ENCODE results near the gene ZBTB48. TPM values are rescaled to one million over a fixed set of nuclear protein-coding genes. Genes with fewer than 3 reads are reported as not detected.

ZBTB48 gene
- total RNA-seq, 3 donors from 2014 or later (not counting 1 experiment from before 2014, with no cell fraction given) = 45.6 to 56.4 (median 54.0) TPM

DNA sequence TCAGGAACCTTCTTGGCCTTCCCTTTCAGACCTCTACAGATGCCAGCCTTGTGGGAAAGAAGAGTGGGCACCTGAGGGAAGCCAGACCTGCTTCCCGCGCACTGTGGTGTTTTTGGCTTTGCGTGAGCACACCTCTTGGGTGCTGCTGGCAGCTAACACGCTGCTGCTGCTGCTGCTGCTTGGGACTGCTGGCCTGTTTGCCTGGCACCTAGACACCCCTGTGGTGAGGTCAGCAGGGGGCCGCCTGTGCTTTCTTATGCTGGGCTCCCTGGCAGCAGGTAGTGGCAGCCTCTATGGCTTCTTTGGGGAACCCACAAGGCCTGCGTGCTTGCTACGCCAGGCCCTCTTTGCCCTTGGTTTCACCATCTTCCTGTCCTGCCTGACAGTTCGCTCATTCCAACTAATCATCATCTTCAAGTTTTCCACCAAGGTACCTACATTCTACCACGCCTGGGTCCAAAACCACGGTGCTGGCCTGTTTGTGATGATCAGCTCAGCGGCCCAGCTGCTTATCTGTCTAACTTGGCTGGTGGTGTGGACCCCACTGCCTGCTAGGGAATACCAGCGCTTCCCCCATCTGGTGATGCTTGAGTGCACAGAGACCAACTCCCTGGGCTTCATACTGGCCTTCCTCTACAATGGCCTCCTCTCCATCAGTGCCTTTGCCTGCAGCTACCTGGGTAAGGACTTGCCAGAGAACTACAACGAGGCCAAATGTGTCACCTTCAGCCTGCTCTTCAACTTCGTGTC, 995 bp upstream of the ZBTB48 start:
- peak overlapping the region; percentile 82 for H3K27ac ChIP-seq (ENCODE audit: low read length)
- H3K36me3 ChIP-seq (ENCODE audit: control insufficient read depth, insufficient read depth, low read length) = no peaks in the 10 kb centered on the region
- WGBS (ENCODE audit: insufficient coverage) = 92% methylated on average over 14 of the region's 14 CpGs
- H3K4me3 ChIP-seq (ENCODE audit: low read length) = no peak overlapping the region
- H3K9me3 Mint-ChIP-seq = no peaks in the 10 kb centered on the region
- intact Hi-C loops (cut with micrococcal nuclease) = loop anchor here (1.0 kb wide), 1 partner anchor 23 kb away; no protein-coding TSS in a partner anchor
- peaks cover 8 to 35% of the 10 kb centered on the region in 2 donors for H3K4me1 Mint-ChIP-seq
- no peak for ATAC-seq
- H3K27ac Mint-ChIP-seq = peak overlapping the region; percentile 94 to 99
- no peaks in the 10 kb centered on the region for H3K27me3 Mint-ChIP-seq (ENCODE audit: low read depth in 2 of 2)
- no peak for DNase-seq
- no peaks in the 10 kb centered on the region for H3K9me3 ChIP-seq (ENCODE audit: control insufficient read depth, insufficient read depth, low read length)
- H3K4me3 Mint-ChIP-seq = peak overlapping the region; percentile 93
- H3K36me3 Mint-ChIP-seq = no peaks in the 10 kb centered on the region
- no peaks in the 10 kb centered on the region for H3K27me3 ChIP-seq (ENCODE audit: control insufficient read depth, insufficient read depth, low read length)
- peaks cover 35% of the 10 kb centered on the region for H3K4me1 ChIP-seq (ENCODE audit: control insufficient read depth, insufficient read depth, low read length)
- TF ChIP-seq, protein P1, sequence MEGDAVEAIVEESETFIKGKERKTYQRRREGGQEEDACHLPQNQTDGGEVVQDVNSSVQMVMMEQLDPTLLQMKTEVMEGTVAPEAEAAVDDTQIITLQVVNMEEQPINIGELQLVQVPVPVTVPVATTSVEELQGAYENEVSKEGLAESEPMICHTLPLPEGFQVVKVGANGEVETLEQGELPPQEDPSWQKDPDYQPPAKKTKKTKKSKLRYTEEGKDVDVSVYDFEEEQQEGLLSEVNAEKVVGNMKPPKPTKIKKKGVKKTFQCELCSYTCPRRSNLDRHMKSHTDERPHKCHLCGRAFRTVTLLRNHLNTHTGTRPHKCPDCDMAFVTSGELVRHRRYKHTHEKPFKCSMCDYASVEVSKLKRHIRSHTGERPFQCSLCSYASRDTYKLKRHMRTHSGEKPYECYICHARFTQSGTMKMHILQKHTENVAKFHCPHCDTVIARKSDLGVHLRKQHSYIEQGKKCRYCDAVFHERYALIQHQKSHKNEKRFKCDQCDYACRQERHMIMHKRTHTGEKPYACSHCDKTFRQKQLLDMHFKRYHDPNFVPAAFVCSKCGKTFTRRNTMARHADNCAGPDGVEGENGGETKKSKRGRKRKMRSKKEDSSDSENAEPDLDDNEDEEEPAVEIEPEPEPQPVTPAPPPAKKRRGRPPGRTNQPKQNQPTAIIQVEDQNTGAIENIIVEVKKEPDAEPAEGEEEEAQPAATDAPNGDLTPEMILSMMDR (IDR thresholded peaks at IDR 0.05) = no peak

- intact Hi-C loops (cut with micrococcal nuclease) = no loop called here
- Histone ChIP-seq H3K27me3 (ENCODE audit: control insufficient read depth, insufficient read depth, low read length) (no peaks in the 10 kb centered on the region), H3K27ac (ENCODE audit: low read length) (peak overlapping the region; percentile 82), H3K36me3 (ENCODE audit: control insufficient read depth, insufficient read depth, low read length) (no peaks in the 10 kb centered on the region), H3K9me3 (ENCODE audit: control insufficient read depth, insufficient read depth, low read length) (no peaks in the 10 kb centered on the region), H3K4me3 (ENCODE audit: low read length) (peak overlapping the region; percentile 79), H3K4me1 (ENCODE audit: control insufficient read depth, insufficient read depth, low read length) (peaks cover 39% of the 10 kb centered on the region)
- H3K27ac Mint-ChIP-seq = peak overlapping the region; percentile 94 to 99
- TF ChIP-seq, protein P1 (IDR thresholded peaks at IDR 0.05) = no peak
- ATAC-seq = peak; percentile 4 to 43 (median 5)
- no peaks in the 10 kb centered on the region for H3K36me3 Mint-ChIP-seq
- peak overlapping the region; percentile 93 for H3K4me3 Mint-ChIP-seq
- H3K4me1 Mint-ChIP-seq = peaks cover 17 to 45% of the 10 kb centered on the region in 2 donors
- DNase-seq = no peak
- H3K9me3 Mint-ChIP-seq = no peaks in the 10 kb centered on the region
- WGBS (ENCODE audit: insufficient coverage) = under 1% methylated on average over 30 of the region's 30 CpGs
- H3K27me3 Mint-ChIP-seq (ENCODE audit: low read depth in 2 of 2) = no peaks in the 10 kb centered on the region
These were observed 362 bp downstream of the ZBTB48 start for GRCh38 chr1:6580119-6580592.

- Mint-ChIP-seq H3K4me1 (peaks cover 18 to 46% of the 10 kb centered on the region in 2 donors), H3K4me3 (peak overlapping the region; percentile 93), H3K27ac (peak overlapping the region; percentile 94 to 99), H3K27me3 (ENCODE audit: low read depth in 2 of 2) (no peaks in the 10 kb centered on the region), H3K9me3 (no peaks in the 10 kb centered on the region), H3K36me3 (no peaks in the 10 kb centered on the region)
- 40% methylated on average over 19 of the region's 19 CpGs for WGBS (ENCODE audit: insufficient coverage)
- Histone ChIP-seq H3K27me3 (ENCODE audit: control insufficient read depth, insufficient read depth, low read length) (no peaks in the 10 kb centered on the region), H3K4me1 (ENCODE audit: control insufficient read depth, insufficient read depth, low read length) (peaks cover 39% of the 10 kb centered on the region), H3K4me3 (ENCODE audit: low read length) (peak overlapping the region; percentile 79), H3K9me3 (ENCODE audit: control insufficient read depth, insufficient read depth, low read length) (no peaks in the 10 kb centered on the region), H3K36me3 (ENCODE audit: control insufficient read depth, insufficient read depth, low read length) (no peaks in the 10 kb centered on the region), H3K27ac (ENCODE audit: low read length) (peak overlapping the region; percentile 82)
- intact Hi-C loops (cut with micrococcal nuclease) = no loop called here
- ATAC-seq (no peak), DNase-seq (no peak)
- TF ChIP-seq, protein P1 (IDR thresholded peaks at IDR 0.05) = no peak
These were observed 1.0 kb downstream of the ZBTB48 start for GRCh38 chr1:6580593-6581409.
